Transverse colon (tissue), 4 donors: ENCODE data around the gene STAT3.

Source experiments
- EP300 ChIP-seq: sonication (generic); formaldehyde crosslinking; IDR thresholded peaks from one replicate; pipeline ENCODE4 v1.6.1; 2017; ENCODE audit warnings: antibody characterized with exemption, low read depth
- POLR2A ChIP-seq: fragments of 450-650 bp; IDR thresholded peaks from one replicate; pipeline ENCODE4 v1.6.1; 2016; ENCODE audit warnings: antibody characterized with exemption, mild to moderate bottlenecking, moderate library complexity
- POLR2AphosphoS5 ChIP-seq, 3 donors: sonication (generic); formaldehyde crosslinking; IDR thresholded peaks; one replicate each; pipeline ENCODE4 v1.6.1; 2016; ENCODE audit warnings: antibody characterized with exemption in 3 of 3
- TF ChIP-seq, protein P1 (sequence below), 5 experiments: fragments of 200-600 bp in 3 of 5; fragments of 450-650 bp in 2 of 5; sonication (generic) in 3 of 5; IDR thresholded peaks; 1 replicate in 2 of 5; 2 replicates in 3 of 5; pipeline ENCODE4 v1.5.1; 2016 to 2017; ENCODE audit warnings: antibody characterized with exemption in 5 of 5, inconsistent platforms in 3 of 5, mild to moderate bottlenecking in 2 of 5, moderate library complexity in 1 of 5

DNA sequence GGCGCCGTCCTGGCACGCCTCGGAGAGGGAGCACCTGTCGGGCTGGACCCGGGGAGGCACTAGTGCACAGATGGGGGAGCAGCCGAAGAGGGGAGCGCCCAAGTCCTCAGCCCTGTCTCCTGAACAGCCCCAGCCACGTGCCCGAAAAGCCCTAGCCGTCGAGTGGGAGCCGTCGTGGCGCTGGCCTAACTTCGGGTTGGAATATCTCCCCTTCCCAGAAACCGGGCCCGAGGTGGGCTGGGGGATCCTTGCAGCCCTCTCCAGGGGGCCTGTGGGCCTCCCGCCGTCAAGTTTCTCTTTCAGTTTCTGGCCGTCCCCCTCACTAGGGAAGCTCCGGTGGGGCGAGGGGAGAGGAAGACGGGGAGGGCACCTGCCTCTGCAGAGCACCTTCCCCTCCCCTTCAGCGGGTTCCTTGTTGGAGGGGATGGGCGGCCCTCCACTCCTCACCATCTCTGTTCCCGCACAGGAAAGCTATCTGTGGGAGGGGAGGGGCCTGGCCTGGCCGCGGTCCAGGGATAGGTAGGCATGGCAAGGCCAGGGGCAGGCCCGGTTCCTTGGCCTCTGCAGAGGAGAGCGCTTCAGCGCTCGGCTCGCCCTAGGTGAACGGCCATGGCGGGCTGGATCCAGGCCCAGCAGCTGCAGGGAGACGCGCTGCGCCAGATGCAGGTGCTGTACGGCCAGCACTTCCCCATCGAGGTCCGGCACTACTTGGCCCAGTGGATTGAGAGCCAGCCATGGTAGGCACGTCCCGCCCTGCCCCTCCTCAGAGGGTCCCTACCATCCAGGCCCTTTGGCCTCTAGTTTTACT, 99.2 kb downstream of the STAT3 start:
- TF ChIP-seq, protein P1, sequence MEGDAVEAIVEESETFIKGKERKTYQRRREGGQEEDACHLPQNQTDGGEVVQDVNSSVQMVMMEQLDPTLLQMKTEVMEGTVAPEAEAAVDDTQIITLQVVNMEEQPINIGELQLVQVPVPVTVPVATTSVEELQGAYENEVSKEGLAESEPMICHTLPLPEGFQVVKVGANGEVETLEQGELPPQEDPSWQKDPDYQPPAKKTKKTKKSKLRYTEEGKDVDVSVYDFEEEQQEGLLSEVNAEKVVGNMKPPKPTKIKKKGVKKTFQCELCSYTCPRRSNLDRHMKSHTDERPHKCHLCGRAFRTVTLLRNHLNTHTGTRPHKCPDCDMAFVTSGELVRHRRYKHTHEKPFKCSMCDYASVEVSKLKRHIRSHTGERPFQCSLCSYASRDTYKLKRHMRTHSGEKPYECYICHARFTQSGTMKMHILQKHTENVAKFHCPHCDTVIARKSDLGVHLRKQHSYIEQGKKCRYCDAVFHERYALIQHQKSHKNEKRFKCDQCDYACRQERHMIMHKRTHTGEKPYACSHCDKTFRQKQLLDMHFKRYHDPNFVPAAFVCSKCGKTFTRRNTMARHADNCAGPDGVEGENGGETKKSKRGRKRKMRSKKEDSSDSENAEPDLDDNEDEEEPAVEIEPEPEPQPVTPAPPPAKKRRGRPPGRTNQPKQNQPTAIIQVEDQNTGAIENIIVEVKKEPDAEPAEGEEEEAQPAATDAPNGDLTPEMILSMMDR (IDR thresholded peaks at IDR 0.05) = no peak
- no peak for TF ChIP-seq EP300
- no peak for TF ChIP-seq POLR2A
- TF ChIP-seq POLR2AphosphoS5 (IDR thresholded peaks at IDR 0.05) = no peak
